A549 (cell line): Measurements from ENCODE around the gene HMGN3. TPM values are rescaled to one million over a fixed set of nuclear protein-coding genes. Genes with fewer than 3 reads are reported as not detected.

Source experiments
- ATAC-seq, 2 experiments: fragments of 200-7000 bp in 1 of 2; fragments of >200 bp in 1 of 2; cut with Nextera tagmentation in 1 of 2; cut with Tn5 transposase in 1 of 2; 3 replicates each; pipeline versions ENCODE4 v1.8.0 to v1.9.1; 2018 to 2020; ENCODE audit warnings: mild to moderate bottlenecking in 1 of 2, moderate library complexity in 1 of 2
- CTCF ChIA-PET: fragments of 300-600 bp; sonication (Branson Sonifier 250); formaldehyde crosslinking; extraction: SDS; loops from one replicate; lab custom pipeline; 2021; ENCODE audit warnings: antibody characterized with exemption, inconsistent platforms; lab: Yijun Ruan, JAX
- POLR2A ChIA-PET: fragments of 350-600 bp; formaldehyde crosslinking; extraction: SDS; loops from one replicate; lab custom pipeline; 2021; ENCODE audit warnings: antibody characterized with exemption, inconsistent platforms; lab: Yijun Ruan, JAX
- DNase-seq, 2 experiments: peaks; one replicate each; pipeline versions ENCODE4 v3.0.0 to v3.0.0-alpha.2; 2011 to 2016; ENCODE audit warnings: low read depth in 1 of 2, low spot score in 1 of 2
- FAIRE-seq: peaks from 2 replicates; lab custom pipeline; 2011; peaks lifted over from hg19 to GRCh38; lab: Jason Lieb, UNC
- H3K27ac ChIP-seq, 2 experiments: fragments of >200 bp; sonication (Bioruptor Twin); formaldehyde crosslinking; 3 replicates each; pipeline ENCODE4 v1.5.1; 2016 to 2017
- H3K4me1 ChIP-seq: fragments of >200 bp; sonication (Bioruptor Twin); formaldehyde crosslinking; 3 replicates; pipeline ENCODE4 v1.6.1; 2016
- H3K4me2 ChIP-seq: fragments of >200 bp; sonication (Bioruptor Twin); formaldehyde crosslinking; 3 replicates; pipeline ENCODE4 v1.6.1; 2016
- H3K4me3 ChIP-seq: fragments of >200 bp; sonication (Bioruptor Twin); formaldehyde crosslinking; 3 replicates; pipeline ENCODE4 v1.5.1; 2016
- H3K9me3 ChIP-seq: fragments of >200 bp; sonication (Bioruptor Twin); formaldehyde crosslinking; 3 replicates; pipeline ENCODE4 v1.6.1; 2016
- BHLHE40 ChIP-seq: IDR thresholded peaks from 2 replicates; pipeline ENCODE4 v1.6.1; 2012; ENCODE audit warnings: low read depth, low read length, inconsistent platforms
- CBX8 ChIP-seq: fragments of 200-600 bp; sonication (generic); IDR thresholded peaks from 2 replicates; pipeline ENCODE4 v1.6.1; 2016
- CHD2 ChIP-seq: fragments of 150-350 bp; IDR thresholded peaks from 2 replicates; pipeline ENCODE4 v1.6.1; 2014; ENCODE audit warnings: low read length; ENCODE audit not compliant: partially characterized antibody
- CHD4 ChIP-seq: fragments of 200-600 bp; sonication (generic); IDR thresholded peaks from 2 replicates; pipeline ENCODE4 v1.6.1; 2016; ENCODE audit warnings: antibody characterized with exemption, mild to moderate bottlenecking, borderline replicate concordance
- EHF ChIP-seq: fragments of 250-450 bp; sonication (Bioruptor Pico); IDR thresholded peaks from 2 replicates; pipeline ENCODE4 v1.5.0; 2020; ENCODE audit warnings: mild to moderate bottlenecking
- FOSL2 ChIP-seq, 2 experiments: fragments of 450-650 bp in 1 of 2; fragments of >200 bp in 1 of 2; sonication (Bioruptor Twin) in 1 of 2; formaldehyde crosslinking; IDR thresholded peaks; 2 replicates each; pipeline versions ENCODE4 v1.5.0 to v1.6.1; 2016 to 2020; ENCODE audit warnings: mild to moderate bottlenecking in 1 of 2, moderate library complexity in 1 of 2
- GATA3 ChIP-seq: IDR thresholded peaks from 2 replicates; pipeline ENCODE4 v1.6.1; 2012; ENCODE audit warnings: borderline replicate concordance
- HES2 ChIP-seq: fragments of >200 bp; sonication (Bioruptor Twin); formaldehyde crosslinking; IDR thresholded peaks from 2 replicates; pipeline ENCODE4 v1.6.1; 2016
- HEYL ChIP-seq: fragments of 250-450 bp; sonication (Bioruptor Pico); IDR thresholded peaks from 2 replicates; pipeline ENCODE4 v1.8.0; 2021; ENCODE audit warnings: mild to moderate bottlenecking, moderate library complexity
- HOXB13 ChIP-seq: fragments of 250-450 bp; sonication (Bioruptor Pico); IDR thresholded peaks from 2 replicates; pipeline ENCODE4 v1.5.0; 2020; ENCODE audit warnings: low read depth, mild to moderate bottlenecking, moderate library complexity
- JUN ChIP-seq, 2 experiments: fragments of >200 bp; sonication (Bioruptor Twin); formaldehyde crosslinking; IDR thresholded peaks; 2 replicates in 1 of 2; 3 replicates in 1 of 2; pipeline ENCODE4 v1.6.1; 2016 to 2017
- KDM1A ChIP-seq: fragments of 200-600 bp; sonication (generic); IDR thresholded peaks from 2 replicates; pipeline ENCODE4 v1.6.1; 2016; ENCODE audit warnings: low read depth, mild to moderate bottlenecking
- KDM5A ChIP-seq: fragments of 200-600 bp; sonication (generic); IDR thresholded peaks from 2 replicates; pipeline ENCODE4 v1.6.1; 2016; ENCODE audit warnings: antibody characterized with exemption, mild to moderate bottlenecking
- MAFK ChIP-seq: fragments of 450-650 bp; IDR thresholded peaks from 2 replicates; pipeline ENCODE4 v1.6.1; 2014; ENCODE audit not compliant: partially characterized antibody
- MAZ ChIP-seq: fragments of 150-350 bp; IDR thresholded peaks from 2 replicates; pipeline ENCODE4 v1.6.1; 2014; ENCODE audit warnings: antibody characterized with exemption, low read depth, low read length, borderline replicate concordance
- MYC ChIP-seq: IDR thresholded peaks from 2 replicates; pipeline ENCODE4 v1.6.1; 2012; ENCODE audit warnings: mild to moderate bottlenecking, inconsistent platforms, low read length, improper control_type of control experiment, borderline replicate concordance
- NR3C1 ChIP-seq: fragments of >200 bp; sonication (Bioruptor Twin); formaldehyde crosslinking; IDR thresholded peaks from 3 replicates; pipeline ENCODE4 v1.6.1; 2017
- POLR2A ChIP-seq: IDR thresholded peaks from 2 replicates; pipeline ENCODE4 v1.6.1; 2012; ENCODE audit warnings: mild to moderate bottlenecking, low read length
- POLR2AphosphoS2 ChIP-seq: conservative IDR thresholded peaks from 2 replicates; pipeline ENCODE4 v1.6.1; 2012; ENCODE audit warnings: low read length, improper control_type of control experiment, inconsistent platforms
- RCOR1 ChIP-seq: fragments of 150-350 bp; IDR thresholded peaks from 2 replicates; pipeline ENCODE4 v1.6.1; 2014; ENCODE audit warnings: antibody characterized with exemption, low read length, low read depth
- SREBF2 ChIP-seq: fragments of 450-650 bp; IDR thresholded peaks from 2 replicates; pipeline ENCODE4 v1.6.1; 2014; ENCODE audit warnings: mild to moderate bottlenecking, moderate library complexity
- TFCP2L1 ChIP-seq: fragments of 250-450 bp; sonication (Bioruptor Pico); IDR thresholded peaks from 2 replicates; pipeline ENCODE4 v1.5.0; 2021; ENCODE audit warnings: mild to moderate bottlenecking
- TP53 ChIP-seq: fragments of 250-450 bp; sonication (Bioruptor Pico); IDR thresholded peaks from 2 replicates; pipeline ENCODE4 v1.5.0; 2021; ENCODE audit warnings: mild to moderate bottlenecking, moderate library complexity
- ZFP36 ChIP-seq: fragments of 450-650 bp; IDR thresholded peaks from 2 replicates; pipeline ENCODE4 v1.6.1; 2014; ENCODE audit warnings: borderline replicate concordance; ENCODE audit not compliant: partially characterized antibody
- ZSCAN20 ChIP-seq: fragments of 250-450 bp; sonication (Bioruptor Pico); IDR thresholded peaks from 2 replicates; pipeline ENCODE4 v1.8.0; 2022; ENCODE audit warnings: mild to moderate bottlenecking, moderate library complexity
- WGBS: methylation state at CpG from one replicate; pipeline ENCODE4 v1.1.6; 2017; ENCODE audit errors: missing lambda C conversion rate; 5-methylcytosine and 5-hydroxymethylcytosine counted together
- polyA plus RNA-seq, 4 experiments: library from polyadenylated mRNA; depleted of rRNA in 3 of 4; stranded (reverse); fragments of >200 nt; fragmentation: RNase III in 1 of 4; extraction: RNeasy Plus Mini Kit Qiagen cat#74134 plus additional on column Dnase treatment in 1 of 4; gene quantifications; 2 replicates in 3 of 4; 3 replicates in 1 of 4; pipeline ENCODE4 v1.2.3, GENCODE V29; 2011 to 2017
- TF ChIP-seq, protein P1 (sequence below): fragments of >200 bp; sonication (Bioruptor Twin); formaldehyde crosslinking; IDR thresholded peaks from 3 replicates; pipeline ENCODE4 v1.5.1; 2016
- TF ChIP-seq, protein P2 (sequence below): fragments of 250-450 bp; sonication (Bioruptor Pico); IDR thresholded peaks from 2 replicates; pipeline ENCODE4 v1.5.0; 2021; ENCODE audit warnings: mild to moderate bottlenecking, moderate library complexity, borderline replicate concordance
- TF ChIP-seq, protein P3 (sequence below): IDR thresholded peaks from 2 replicates; pipeline ENCODE4 v1.6.1; 2012
- TF ChIP-seq, protein P4 (sequence below): IDR thresholded peaks from 2 replicates; pipeline ENCODE4 v1.6.1; 2012; ENCODE audit warnings: low read depth, borderline replicate concordance

Gene HMGN3
- polyA plus RNA-seq, 2 of the 4 experiments (the other 2 are of a cell fraction): 94.2 to 102 TPM

- Histone ChIP-seq H3K9me3 (no peaks in the 10 kb centered on the region), H3K4me3 (no peak overlapping the region), H3K4me2 (no peak overlapping the region), H3K27ac (no peak overlapping the region), H3K4me1 (no peaks in the 10 kb centered on the region)
- ATAC-seq (no peak), DNase-seq (no peak), FAIRE-seq (no peak)
- CTCF ChIA-PET: no interaction called here
- POLR2A ChIA-PET: interaction anchor here (0.5 kb wide), 1 partner anchor 138 kb away, joined by 3 read pairs; no protein-coding TSS in a partner anchor
- TF ChIP-seq MYC: no peak
- no peak for TF ChIP-seq ZFP36
- TF ChIP-seq KDM1A: no peak
- TF ChIP-seq TP53 (CRISPR knock-in tag): no peak
- TF ChIP-seq EHF (CRISPR knock-in tag): no peak
- no peak for TF ChIP-seq CHD2
- TF ChIP-seq HOXB13: no peak
- WGBS: 81% methylated on average over 3 of the region's 3 CpGs
These were observed 19.2 kb downstream of the HMGN3 start for GRCh38 chr6:79215213-79215824.

DNA sequence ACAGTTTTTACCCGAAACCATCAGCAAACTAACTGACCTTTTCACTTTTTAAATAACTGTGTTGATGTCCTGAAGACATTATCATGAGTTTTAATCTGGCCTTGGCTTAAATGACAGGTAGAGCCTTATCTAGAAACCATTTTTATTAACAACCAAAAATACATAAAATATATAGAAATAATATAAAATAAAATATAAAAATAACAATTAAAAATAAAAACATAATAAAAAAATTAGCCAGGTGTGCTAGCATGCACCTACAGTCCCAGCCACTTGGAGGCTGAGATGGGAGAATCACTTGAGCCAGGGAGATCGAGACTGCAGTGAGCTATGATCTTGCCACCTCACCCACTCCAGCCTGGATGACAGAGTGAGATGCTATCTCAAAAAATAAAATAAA is 21.6 kb downstream of the HMGN3 start:
- 90% methylated on average over 2 of the region's 2 CpGs for WGBS
- Histone ChIP-seq H3K4me2 (no peak overlapping the region), H3K9me3 (no peaks in the 10 kb centered on the region), H3K27ac (no peak overlapping the region), H3K4me1 (no peaks in the 10 kb centered on the region), H3K4me3 (no peak overlapping the region)
- ATAC-seq (no peak), FAIRE-seq (no peak), DNase-seq (no peak)
- CTCF ChIA-PET: no interaction called here
- no peak for TF ChIP-seq MAZ
- TF ChIP-seq, protein P1, sequence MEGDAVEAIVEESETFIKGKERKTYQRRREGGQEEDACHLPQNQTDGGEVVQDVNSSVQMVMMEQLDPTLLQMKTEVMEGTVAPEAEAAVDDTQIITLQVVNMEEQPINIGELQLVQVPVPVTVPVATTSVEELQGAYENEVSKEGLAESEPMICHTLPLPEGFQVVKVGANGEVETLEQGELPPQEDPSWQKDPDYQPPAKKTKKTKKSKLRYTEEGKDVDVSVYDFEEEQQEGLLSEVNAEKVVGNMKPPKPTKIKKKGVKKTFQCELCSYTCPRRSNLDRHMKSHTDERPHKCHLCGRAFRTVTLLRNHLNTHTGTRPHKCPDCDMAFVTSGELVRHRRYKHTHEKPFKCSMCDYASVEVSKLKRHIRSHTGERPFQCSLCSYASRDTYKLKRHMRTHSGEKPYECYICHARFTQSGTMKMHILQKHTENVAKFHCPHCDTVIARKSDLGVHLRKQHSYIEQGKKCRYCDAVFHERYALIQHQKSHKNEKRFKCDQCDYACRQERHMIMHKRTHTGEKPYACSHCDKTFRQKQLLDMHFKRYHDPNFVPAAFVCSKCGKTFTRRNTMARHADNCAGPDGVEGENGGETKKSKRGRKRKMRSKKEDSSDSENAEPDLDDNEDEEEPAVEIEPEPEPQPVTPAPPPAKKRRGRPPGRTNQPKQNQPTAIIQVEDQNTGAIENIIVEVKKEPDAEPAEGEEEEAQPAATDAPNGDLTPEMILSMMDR: no peak
- TF ChIP-seq, protein P2, sequence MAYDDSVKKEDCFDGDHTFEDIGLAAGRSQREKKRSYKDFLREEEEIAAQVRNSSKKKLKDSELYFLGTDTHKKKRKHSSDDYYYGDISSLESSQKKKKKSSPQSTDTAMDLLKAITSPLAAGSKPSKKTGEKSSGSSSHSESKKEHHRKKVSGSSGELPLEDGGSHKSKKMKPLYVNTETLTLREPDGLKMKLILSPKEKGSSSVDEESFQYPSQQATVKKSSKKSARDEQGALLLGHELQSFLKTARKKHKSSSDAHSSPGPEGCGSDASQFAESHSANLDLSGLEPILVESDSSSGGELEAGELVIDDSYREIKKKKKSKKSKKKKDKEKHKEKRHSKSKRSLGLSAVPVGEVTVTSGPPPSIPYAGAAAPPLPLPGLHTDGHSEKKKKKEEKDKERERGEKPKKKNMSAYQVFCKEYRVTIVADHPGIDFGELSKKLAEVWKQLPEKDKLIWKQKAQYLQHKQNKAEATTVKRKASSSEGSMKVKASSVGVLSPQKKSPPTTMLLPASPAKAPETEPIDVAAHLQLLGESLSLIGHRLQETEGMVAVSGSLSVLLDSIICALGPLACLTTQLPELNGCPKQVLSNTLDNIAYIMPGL: no peak
- no peak for TF ChIP-seq HOXB13
- TF ChIP-seq MYC: no peak
- no peak for TF ChIP-seq NR3C1
- no peak for TF ChIP-seq ZSCAN20 (CRISPR knock-in tag)
- TF ChIP-seq SREBF2: no peak
- no peak for TF ChIP-seq MAFK
- TF ChIP-seq GATA3: no peak
- POLR2A ChIA-PET: no interaction called here

GRCh38 chr6:79208816-79209215 is 25.7 kb downstream of the HMGN3 start:
- ATAC-seq (no peak), DNase-seq (no peak), FAIRE-seq (no peak)
- no peak overlapping the region for H3K4me2 ChIP-seq
- H3K4me1 ChIP-seq: no peaks in the 10 kb centered on the region
- TF ChIP-seq, protein P3, sequence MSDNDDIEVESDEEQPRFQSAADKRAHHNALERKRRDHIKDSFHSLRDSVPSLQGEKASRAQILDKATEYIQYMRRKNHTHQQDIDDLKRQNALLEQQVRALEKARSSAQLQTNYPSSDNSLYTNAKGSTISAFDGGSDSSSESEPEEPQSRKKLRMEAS: no peak
- TF ChIP-seq HEYL (CRISPR knock-in tag): no peak
- TF ChIP-seq, protein P4, sequence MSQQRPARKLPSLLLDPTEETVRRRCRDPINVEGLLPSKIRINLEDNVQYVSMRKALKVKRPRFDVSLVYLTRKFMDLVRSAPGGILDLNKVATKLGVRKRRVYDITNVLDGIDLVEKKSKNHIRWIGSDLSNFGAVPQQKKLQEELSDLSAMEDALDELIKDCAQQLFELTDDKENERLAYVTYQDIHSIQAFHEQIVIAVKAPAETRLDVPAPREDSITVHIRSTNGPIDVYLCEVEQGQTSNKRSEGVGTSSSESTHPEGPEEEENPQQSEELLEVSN: no peak
- no peak for TF ChIP-seq POLR2AphosphoS2
- TF ChIP-seq KDM5A: no peak
- no peak for TF ChIP-seq HES2
- TF ChIP-seq CHD4: no peak
- no peak for TF ChIP-seq FOSL2 (IDR thresholded peaks at IDR 0.05)
- TF ChIP-seq FOSL2 (CRISPR knock-in tag; IDR thresholded peaks at IDR 0.05): no peak
- TF ChIP-seq TP53 (CRISPR knock-in tag): no peak
- no peak for TF ChIP-seq POLR2A
- no peak for TF ChIP-seq JUN (IDR thresholded peaks at IDR 0.05)
- TF ChIP-seq MYC: no peak
- no peak for TF ChIP-seq BHLHE40
- TF ChIP-seq TFCP2L1 (CRISPR knock-in tag): no peak
- no peak for TF ChIP-seq RCOR1
- no peak for TF ChIP-seq CBX8
- no peak overlapping the region for H3K4me3 ChIP-seq
- ChIA-PET POLR2A (no interaction called here), CTCF (no interaction called here)
- no peaks in the 10 kb centered on the region for H3K9me3 ChIP-seq
- H3K27ac ChIP-seq: no peak overlapping the region
